COLO829 (cell line): ENCODE data around the gene CLEC18C.
"Not testable (repeated sequence)": the region's sequence is repeated elsewhere in the genome, so short reads cannot be mapped to it uniquely, and the experiment has no call there.

Source experiments
- DNase-seq: peaks from one replicate; pipeline ENCODE4 v3.0.0; 2012; ENCODE audit warnings: low spot score

The CLEC18C gene

DNA sequence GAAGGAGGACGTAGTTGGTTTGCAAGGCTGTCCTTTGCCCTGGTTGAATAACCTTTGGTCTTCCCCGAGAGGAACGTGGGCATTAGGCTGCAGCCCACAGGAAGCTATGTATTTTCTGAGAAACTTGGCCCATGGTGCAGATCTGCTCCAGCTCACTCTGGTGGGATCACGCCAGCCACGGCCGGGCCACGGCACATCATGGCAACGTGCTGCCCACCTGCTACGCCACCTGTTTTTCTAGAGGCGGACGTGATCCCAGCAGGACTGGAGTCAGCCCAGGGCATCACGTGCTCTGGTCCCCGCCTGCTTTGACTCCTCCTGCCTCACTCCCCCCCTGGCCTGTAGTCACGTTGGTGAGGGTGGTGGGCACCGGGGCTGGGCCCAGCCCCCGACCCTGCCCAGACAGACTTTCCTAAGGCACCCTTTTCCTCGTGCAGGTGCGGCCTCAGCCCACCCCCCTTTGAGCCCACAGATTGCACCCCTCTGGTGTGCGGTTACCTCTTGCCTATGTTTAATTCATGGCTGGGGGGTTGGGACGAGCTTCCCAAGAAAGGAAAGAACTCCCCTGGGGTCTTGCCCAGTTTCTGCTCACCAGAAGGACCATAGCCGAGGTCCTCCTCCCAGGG lies at the start of gene CLEC18C:
CLEC18C (plus strand) TSS at position 576 of the 626 bp plus-strand sequence. CDS start 492 bp downstream, outside the sequence.
- not testable (repeated sequence) for DNase-seq

GRCh38 chr16:70123822-70124221 lies 49.8 kb upstream of the CLEC18C start:
- DNase-seq: not testable (repeated sequence)

GRCh38 chr16:70126226-70126625 lies 47.4 kb upstream of the CLEC18C start:
- not testable (repeated sequence) for DNase-seq

GRCh38 chr16:70127706-70128105 lies 45.9 kb upstream of the CLEC18C start:
- not testable (repeated sequence) for DNase-seq

- not testable (repeated sequence) for DNase-seq
Observed at GRCh38 chr16:70128844-70129243, 44.7 kb upstream of the CLEC18C start.

- DNase-seq: not testable (repeated sequence)
Observed at GRCh38 chr16:70135796-70136195, 37.8 kb upstream of the CLEC18C start.

DNA sequence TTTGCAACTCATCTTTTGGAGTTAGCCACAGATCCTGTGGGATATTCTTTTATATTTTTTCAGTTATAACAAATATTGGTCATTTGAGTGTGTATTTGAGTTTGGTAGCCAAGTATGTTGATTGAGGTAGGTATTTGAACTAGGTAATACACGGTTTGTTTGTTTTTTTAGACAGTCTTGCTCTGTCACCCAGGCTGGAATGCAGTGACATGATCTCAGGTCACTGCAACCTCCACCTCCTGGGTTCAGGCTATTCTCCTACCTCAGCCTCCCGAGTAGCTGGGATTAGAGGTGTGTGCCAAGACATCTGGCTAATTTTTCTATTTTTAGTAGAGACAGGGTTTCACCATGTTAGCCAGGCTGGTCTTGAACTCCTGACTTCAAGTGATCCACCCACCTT lies 37.0 kb upstream of the CLEC18C start:
- not testable (repeated sequence) for DNase-seq

- not testable (repeated sequence) for DNase-seq
Observed at GRCh38 chr16:70142739-70143138, 30.8 kb upstream of the CLEC18C start.

GRCh38 chr16:70143231-70143895 lies 30.2 kb upstream of the CLEC18C start:
- DNase-seq: not testable (repeated sequence)

- DNase-seq: not testable (repeated sequence)
Observed at GRCh38 chr16:70147853-70148252, 25.7 kb upstream of the CLEC18C start.

GRCh38 chr16:70148453-70148852 lies 25.1 kb upstream of the CLEC18C start:
- DNase-seq: not testable (repeated sequence)

- not testable (repeated sequence) for DNase-seq
Observed at GRCh38 chr16:70149296-70149695, 24.3 kb upstream of the CLEC18C start.

DNA sequence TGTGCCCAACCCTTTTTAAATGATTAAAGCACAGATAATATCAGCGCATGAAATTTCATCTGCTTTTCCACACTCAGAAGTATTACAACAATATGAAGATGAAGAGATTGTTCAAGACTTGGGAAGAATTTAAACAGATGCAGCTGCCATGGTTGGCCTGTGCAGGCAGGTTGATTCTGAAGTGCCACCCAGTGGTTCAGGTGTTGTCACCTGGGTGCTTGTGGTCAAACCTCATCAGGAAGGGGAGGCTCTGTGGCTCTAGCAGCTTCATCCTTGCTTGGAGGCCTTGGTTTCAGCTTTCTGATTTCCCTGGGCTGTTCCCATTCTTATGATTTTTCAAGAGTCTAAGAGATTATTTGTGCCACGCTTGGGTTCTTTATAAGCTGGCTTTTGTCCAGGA lies 22.2 kb upstream of the CLEC18C start:
- DNase-seq: no peak

DNA sequence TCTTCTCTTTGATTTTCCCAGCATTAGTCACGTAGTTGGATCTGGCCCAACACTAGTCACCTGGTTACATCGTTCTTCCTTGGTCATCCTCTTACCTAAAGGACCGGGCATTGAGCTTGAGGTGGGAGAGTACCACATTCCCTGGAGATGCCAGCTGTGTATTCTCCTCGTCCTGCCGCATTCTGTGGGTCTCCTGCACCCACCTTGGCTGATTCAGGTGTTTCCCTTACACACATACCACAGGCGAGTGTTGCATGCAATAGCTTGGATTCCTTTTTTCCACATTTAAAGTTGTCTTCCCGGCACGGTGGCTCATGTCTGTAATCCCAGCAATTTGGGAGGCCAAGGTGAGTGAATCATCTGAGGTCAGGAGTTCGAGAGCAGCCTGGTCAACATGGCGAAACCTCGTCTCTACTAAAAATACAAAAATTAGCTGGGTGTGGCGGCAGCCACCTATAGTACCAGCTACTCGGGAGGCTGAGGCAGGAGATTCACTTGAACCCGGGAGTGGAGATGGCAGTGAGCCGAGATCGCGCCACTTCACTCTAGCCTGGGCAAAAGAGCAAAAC lies 21.6 kb upstream of the CLEC18C start:
- DNase-seq: no peak

DNA sequence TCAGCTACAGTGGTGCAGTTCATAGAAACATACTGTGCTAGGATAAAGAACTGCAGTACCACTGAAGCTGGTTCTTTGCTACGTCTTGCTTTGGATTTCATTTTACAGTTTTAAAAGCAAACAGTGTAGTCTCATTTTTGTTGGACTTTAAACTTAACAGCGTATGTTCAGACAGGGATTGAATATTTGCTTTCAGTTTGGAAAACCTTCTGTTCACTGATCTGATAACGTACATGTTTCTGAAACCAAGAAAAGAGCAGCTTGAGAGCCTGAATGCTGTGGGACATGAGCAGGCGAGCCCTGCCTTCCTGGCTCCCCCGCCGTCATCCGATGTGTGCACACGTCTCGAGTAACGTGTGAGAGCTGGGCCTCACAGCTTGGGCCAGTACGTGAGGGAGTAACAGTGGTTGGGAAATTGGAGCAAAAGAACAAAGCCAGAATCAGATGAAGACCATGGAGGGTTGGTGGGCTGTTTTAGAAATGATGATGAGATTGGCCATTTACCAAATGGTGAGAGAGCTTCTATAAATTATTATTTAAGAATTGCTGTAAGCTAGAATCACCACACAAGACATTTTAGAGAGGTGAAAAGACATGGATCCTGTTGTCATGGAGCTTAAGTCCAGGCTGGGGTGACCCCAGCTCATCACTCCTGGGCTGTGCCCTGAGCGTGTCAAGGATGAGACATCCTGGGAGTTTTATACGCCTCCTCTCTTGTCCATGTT lies 20.8 kb upstream of the CLEC18C start:
- DNase-seq: no peak

DNA sequence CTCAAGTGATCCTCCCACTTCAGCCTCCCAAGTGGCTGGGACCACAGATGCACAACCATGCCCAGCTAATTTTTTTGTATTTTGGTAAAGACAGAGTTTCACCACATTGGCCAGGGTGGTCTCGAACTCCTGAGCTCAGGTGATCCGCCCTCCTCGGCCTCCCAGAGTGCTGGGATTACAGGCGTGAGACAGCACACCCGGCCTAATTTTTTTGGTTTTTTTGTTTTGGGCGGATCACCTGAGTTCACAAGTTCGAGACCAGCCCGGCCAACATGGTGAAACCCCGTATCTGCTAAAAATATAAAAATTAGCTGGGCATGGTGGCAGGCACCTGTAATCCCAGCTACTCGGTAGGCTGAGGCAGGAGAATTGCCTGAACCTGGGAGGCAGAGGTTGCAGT lies 18.9 kb upstream of the CLEC18C start:
- DNase-seq: not testable (repeated sequence)

DNA sequence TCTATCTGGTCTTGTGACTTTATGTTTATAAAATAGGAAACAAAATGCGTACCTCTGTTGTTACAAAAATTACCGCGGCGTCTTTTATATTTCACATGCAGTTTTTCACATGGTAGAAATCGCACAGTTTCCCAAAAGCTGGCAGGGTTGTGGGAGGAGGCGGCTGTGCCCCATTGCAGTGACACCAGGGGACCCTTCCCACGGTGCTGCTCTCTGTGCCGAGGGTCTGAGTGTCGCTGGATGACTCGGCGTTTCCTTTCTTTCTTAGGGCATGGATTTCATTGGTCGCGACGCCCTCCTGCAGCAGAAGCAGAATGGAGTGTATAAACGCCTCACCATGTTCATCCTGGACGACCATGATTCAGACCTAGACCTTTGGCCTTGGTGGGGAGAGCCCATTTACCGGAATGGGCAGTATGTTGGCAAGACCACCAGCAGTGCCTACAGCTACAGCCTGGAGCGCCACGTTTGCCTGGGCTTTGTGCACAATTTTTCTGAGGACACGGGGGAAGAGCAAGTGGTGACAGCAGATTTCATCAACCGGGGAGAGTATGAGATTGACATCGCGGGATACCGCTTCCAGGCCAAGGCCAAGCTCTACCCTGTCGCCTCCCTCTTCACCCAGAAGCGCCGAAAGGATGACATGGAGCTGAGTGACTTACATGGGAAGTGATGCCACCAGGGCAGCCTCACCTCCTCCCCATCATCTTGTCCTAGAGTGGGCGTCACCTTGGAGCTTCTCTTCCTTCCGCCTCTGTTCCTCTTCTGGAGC lies 17.2 kb upstream of the CLEC18C start:
- DNase-seq: no peak

DNA sequence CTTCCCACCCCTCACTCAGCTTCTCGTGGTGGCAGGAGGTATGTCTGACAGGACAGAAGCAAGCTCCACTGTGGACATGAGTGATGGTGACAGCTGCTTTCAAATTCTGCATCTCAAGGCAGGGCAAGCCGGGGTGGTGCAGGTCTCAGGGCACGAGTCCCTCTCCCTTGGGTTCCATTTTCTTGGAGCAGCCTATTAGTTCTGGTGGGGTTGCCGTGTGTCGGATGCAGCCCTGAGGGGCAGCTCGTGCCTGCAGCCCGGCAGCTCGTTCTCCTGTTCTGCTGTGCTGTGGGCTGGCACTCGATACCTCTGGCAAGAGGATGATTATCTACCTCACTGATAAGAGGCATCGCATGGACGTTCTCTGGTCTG lies 16.5 kb upstream of the CLEC18C start:
- DNase-seq: no peak

- DNase-seq: no peak
Observed at GRCh38 chr16:70157477-70158260, 15.9 kb upstream of the CLEC18C start.

DNA sequence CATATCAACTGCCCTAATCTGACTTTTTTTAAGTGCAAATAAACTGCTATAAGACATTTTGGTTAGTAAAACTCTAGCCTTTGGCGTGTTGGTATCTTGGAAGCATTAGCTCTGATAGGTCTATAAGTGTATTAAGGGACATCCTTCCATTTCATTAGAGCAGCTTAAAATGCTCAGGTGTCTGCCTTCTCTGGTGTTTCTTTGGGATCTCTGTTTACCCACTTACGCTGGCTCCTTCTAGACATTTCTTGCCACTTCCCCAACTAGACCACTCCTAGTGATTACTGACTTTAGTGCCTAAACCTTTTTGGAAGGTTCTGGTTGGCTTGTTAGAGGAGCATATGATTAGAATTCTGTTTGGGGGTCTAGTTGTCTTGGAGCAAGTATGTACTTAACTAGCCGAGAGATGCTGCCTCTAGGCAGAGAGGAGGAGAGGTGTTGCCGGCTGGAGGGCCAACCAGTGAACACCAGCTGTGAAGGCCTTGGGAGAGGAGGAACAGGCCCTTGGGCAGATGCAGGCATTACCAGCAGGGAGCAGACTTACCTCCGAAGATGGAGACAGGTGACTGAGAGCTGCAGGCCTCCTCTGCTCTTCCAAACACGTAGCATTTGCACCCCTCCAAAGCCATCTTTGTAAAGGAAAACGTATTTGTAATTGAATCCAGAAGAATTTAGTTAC lies 15.2 kb upstream of the CLEC18C start:
- DNase-seq: no peak
